Aorta (tissue), 5 donors: ENCODE data around the gene CHRNB1. TPM values are rescaled to one million over a fixed set of nuclear protein-coding genes. Genes with fewer than 3 reads are reported as not detected.
A peak's percentile ranks its signal among the peaks of the same experiment; 100 is the strongest.

Experiments used
- ATAC-seq: fragments of 200-7000 bp; cut with Tn5 transposase; one replicate; pipeline ENCODE4 v1.9.1; 2022; ENCODE audit warnings: moderate library complexity; ENCODE audit not compliant: low FRiP score
- DNase-seq, 2 donors: peaks; one replicate each; pipeline ENCODE4 v3.0.0-alpha.2; 2020
- H3K27ac ChIP-seq, 2 donors: one replicate each; pipeline ENCODE4 v1.5.1; 2013; ENCODE audit warnings: low read length in 2 of 2, mild to moderate bottlenecking in 2 of 2, moderate library complexity in 2 of 2, control low read depth in 1 of 2, inconsistent platforms in 1 of 2, low read depth in 1 of 2
- H3K27me3 ChIP-seq, 2 donors: one replicate each; pipeline ENCODE4 v1.6.1; 2013; ENCODE audit warnings: control low read depth in 1 of 2, low read length in 1 of 2, mild to moderate bottlenecking in 1 of 2, moderate library complexity in 1 of 2; ENCODE audit not compliant: insufficient read depth in 2 of 2, control insufficient read depth in 1 of 2
- H3K36me3 ChIP-seq, 2 donors: one replicate each; pipeline ENCODE4 v1.6.1; 2013; ENCODE audit warnings: control low read depth in 1 of 2, low read length in 1 of 2, mild to moderate bottlenecking in 1 of 2; ENCODE audit not compliant: insufficient read depth in 2 of 2, control insufficient read depth in 1 of 2
- H3K4me1 ChIP-seq, 2 donors: one replicate each; pipeline ENCODE4 v1.6.1; 2013; ENCODE audit warnings: low read length in 2 of 2, control low read depth in 1 of 2, mild to moderate bottlenecking in 1 of 2, moderate library complexity in 1 of 2; ENCODE audit not compliant: insufficient read depth in 2 of 2, control insufficient read depth in 1 of 2
- H3K4me3 ChIP-seq, 2 donors: one replicate each; pipeline ENCODE4 v1.5.1; 2013; ENCODE audit warnings: low read length in 2 of 2, control low read depth in 1 of 2, mild to moderate bottlenecking in 1 of 2
- H3K9me3 ChIP-seq: one replicate; pipeline ENCODE4 v1.6.1; 2013; ENCODE audit warnings: mild to moderate bottlenecking, low read length; ENCODE audit not compliant: control insufficient read depth
- WGBS, 2 donors: extraction: QIAGEN DNeasy Blood & Tissue Kit; methylation state at CpG; one replicate each; pipeline ENCODE4 v1.1.7; 2013; 5-methylcytosine and 5-hydroxymethylcytosine counted together
- intact Hi-C, 2 donors: fragments of 100-400 bp; cut with DNase I; formaldehyde crosslinking; loops; one replicate each; pipeline versions ENCODE4 v1.14.2 to v1.15.0; 2022
- polyA plus RNA-seq, 2 donors: library from polyadenylated mRNA; stranded (reverse); fragments of 200-250 nt; gene quantifications; one replicate each; pipeline ENCODE4 v1.2.3, GENCODE V29; 2013
- total RNA-seq, 2 donors: library from RNA; stranded (reverse); fragmentation: NEBNext Ultra II Directional; extraction: Animal tissue kit (Norgen Biotek cat#: 25700); gene quantifications; one replicate each; pipeline ENCODE4 v1.2.1, GENCODE V29; 2021
- donor health status: healthy with polysubstance abuse.
- donor health status: Bipolar disorder and iron deficiency.
- donor health status: DM: no; HTN: no; CAD: no.
- donor health status: DM: no; HTN: no; CAD: no.
- donor health status: DM: yes; HTN: yes; CAD: no.

The CHRNB1 gene
- total and polyA plus RNA-seq, 4 donors = 6.2 to 18.3 (median 10.2) TPM

GRCh38 chr17:7493941-7494340 is 49.1 kb downstream of the CHRNB1 start:
- intact Hi-C loops = no loop called here
- no peaks in the 10 kb centered on the region for H3K9me3 ChIP-seq
- no peak overlapping the region for H3K27ac ChIP-seq
- DNase-seq (no peak), ATAC-seq (no peak)
- H3K27me3 ChIP-seq = no peaks in the 10 kb centered on the region
- H3K36me3 ChIP-seq = peaks cover 0 to 10% of the 10 kb centered on the region in 2 donors
- peaks cover 0 to 3% of the 10 kb centered on the region in 2 donors for H3K4me1 ChIP-seq
- no peak overlapping the region for H3K4me3 ChIP-seq
- WGBS, 2 donors = 89 to 93% methylated on average over 3 of the region's 3 CpGs

- 90 to 92% methylated on average over 12 of the region's 12 CpGs for WGBS, 2 donors
- ATAC-seq (no peak), DNase-seq (no peak)
- no peak overlapping the region for H3K27ac ChIP-seq
- peaks cover 0 to 3% of the 10 kb centered on the region in 2 donors for H3K4me1 ChIP-seq
- intact Hi-C loops = no loop called here
- peaks cover 2 to 15% of the 10 kb centered on the region in 2 donors for H3K36me3 ChIP-seq
- H3K4me3 ChIP-seq = no peak overlapping the region
- no peaks in the 10 kb centered on the region for H3K27me3 ChIP-seq
- H3K9me3 ChIP-seq = no peaks in the 10 kb centered on the region
These were observed 51.1 kb downstream of the CHRNB1 start for GRCh38 chr17:7495906-7496434.

- ATAC-seq (peak; percentile 48), DNase-seq (no peak)
- H3K4me1 ChIP-seq = peaks cover 0 to 2% of the 10 kb centered on the region in 2 donors
- H3K27ac ChIP-seq = no peak overlapping the region
- WGBS, 2 donors = 90 to 91% methylated on average over 20 of the region's 20 CpGs
- no peaks in the 10 kb centered on the region for H3K27me3 ChIP-seq
- no peak overlapping the region for H3K4me3 ChIP-seq
- intact Hi-C loops = no loop called here
- no peaks in the 10 kb centered on the region for H3K9me3 ChIP-seq
- peaks cover 5 to 16% of the 10 kb centered on the region in 2 donors for H3K36me3 ChIP-seq
These were observed 51.8 kb downstream of the CHRNB1 start for GRCh38 chr17:7496470-7497183.

- Histone ChIP-seq H3K4me3 (no peak overlapping the region), H3K36me3 (peaks cover 5 to 19% of the 10 kb centered on the region in 2 donors), H3K27me3 (no peaks in the 10 kb centered on the region), H3K4me1 (no peaks in the 10 kb centered on the region), H3K27ac (no peak overlapping the region), H3K9me3 (no peaks in the 10 kb centered on the region)
- DNase-seq = no peak
- intact Hi-C loops = no loop called here
- no peak for ATAC-seq
- 91% methylated on average over 10 of the region's 10 CpGs for WGBS, 2 donors
These were observed 52.4 kb downstream of the CHRNB1 start for GRCh38 chr17:7497228-7497627.

GRCh38 chr17:7497636-7498035 is 52.8 kb downstream of the CHRNB1 start:
- Histone ChIP-seq H3K27ac (no peak overlapping the region), H3K9me3 (no peaks in the 10 kb centered on the region), H3K27me3 (no peaks in the 10 kb centered on the region), H3K4me3 (no peak overlapping the region), H3K36me3 (peaks cover 6 to 19% of the 10 kb centered on the region in 2 donors), H3K4me1 (no peaks in the 10 kb centered on the region)
- DNase-seq (no peak), ATAC-seq (no peak)
- 93 to 94% methylated on average over 14 of the region's 14 CpGs for WGBS, 2 donors
- intact Hi-C loops = no loop called here

GRCh38 chr17:7499161-7499560 is 54.3 kb downstream of the CHRNB1 start:
- no peaks in the 10 kb centered on the region for H3K27me3 ChIP-seq
- no peak for ATAC-seq
- no peak overlapping the region for H3K27ac ChIP-seq
- no peaks in the 10 kb centered on the region for H3K9me3 ChIP-seq
- DNase-seq = no peak
- intact Hi-C loops = no loop called here
- H3K36me3 ChIP-seq = peaks cover 14 to 24% of the 10 kb centered on the region in 2 donors
- no peak overlapping the region for H3K4me3 ChIP-seq
- 84 to 85% methylated on average over 11 of the region's 11 CpGs for WGBS, 2 donors
- H3K4me1 ChIP-seq = no peaks in the 10 kb centered on the region

GRCh38 chr17:7501729-7502128 is 56.9 kb downstream of the CHRNB1 start:
- Histone ChIP-seq H3K4me1 (no peaks in the 10 kb centered on the region), H3K27ac (no peak overlapping the region), H3K36me3 (peaks cover 14 to 21% of the 10 kb centered on the region in 2 donors), H3K9me3 (no peaks in the 10 kb centered on the region), H3K4me3 (no peak overlapping the region), H3K27me3 (no peaks in the 10 kb centered on the region)
- 79 to 81% methylated on average over 14 of the region's 14 CpGs for WGBS, 2 donors
- ATAC-seq = no peak
- intact Hi-C loops = no loop called here
- peak in 1 of 2 donors; percentile 52 for DNase-seq

- intact Hi-C loops = no loop called here
- WGBS, 2 donors = 87 to 88% methylated on average over 20 of the region's 20 CpGs
- H3K27me3 ChIP-seq = no peaks in the 10 kb centered on the region
These were observed 57.4 kb downstream of the CHRNB1 start for GRCh38 chr17:7502171-7502847.

More at GRCh38 chr17:7502171-7502847, 57.4 kb downstream of the CHRNB1 start:
- no peak for DNase-seq
- Histone ChIP-seq H3K4me3 (no peak overlapping the region), H3K4me1 (no peaks in the 10 kb centered on the region), H3K36me3 (peaks cover 14 to 20% of the 10 kb centered on the region in 2 donors), H3K27ac (no peak overlapping the region), H3K9me3 (no peaks in the 10 kb centered on the region)
- ATAC-seq = no peak
